Natural killer cell (primary cell): Measurements from ENCODE around the gene PTH1R. TPM values are rescaled to one million over a fixed set of nuclear protein-coding genes. Genes with fewer than 3 reads are reported as not detected.
A peak's percentile ranks its signal among the peaks of the same experiment; 100 is the strongest.

ENCODE experiments used
- ATAC-seq, 3 donors: fragments of 150-1000 bp in 2 of 3; fragments of 200-7000 bp in 1 of 3; cut with Tn5 transposase; 1 replicate in 1 of 3; 2 replicates in 2 of 3; pipeline ENCODE4 v1.10.0; 2021; ENCODE audit warnings: mild to moderate bottlenecking in 2 of 3, moderate library complexity in 2 of 3
- DNase-seq, 2 donors: peaks; one replicate each; pipeline versions ENCODE4 v3.0.0 to v3.0.0-alpha.2; 2013 to 2021; ENCODE audit warnings: mixed read lengths in 1 of 2
- H3K27ac ChIP-seq: one replicate; pipeline ENCODE4 v1.5.1; 2013; ENCODE audit warnings: mild to moderate bottlenecking, low read length
- H3K27me3 ChIP-seq: one replicate; pipeline ENCODE4 v1.6.1; 2013; ENCODE audit warnings: low read length; ENCODE audit not compliant: control insufficient read depth, insufficient read depth
- H3K36me3 ChIP-seq: one replicate; pipeline ENCODE4 v1.6.1; 2013; ENCODE audit warnings: low read length; ENCODE audit not compliant: control insufficient read depth, insufficient read depth
- H3K4me1 ChIP-seq: one replicate; pipeline ENCODE4 v1.6.1; 2013; ENCODE audit warnings: low read length; ENCODE audit not compliant: control insufficient read depth, insufficient read depth
- H3K4me3 ChIP-seq: one replicate; pipeline ENCODE4 v1.5.1; 2013; ENCODE audit warnings: low read length
- H3K9me3 ChIP-seq: one replicate; pipeline ENCODE4 v1.6.1; 2013; ENCODE audit warnings: low read length; ENCODE audit not compliant: control insufficient read depth, insufficient read depth
- H3K27ac Mint-ChIP-seq, 2 donors: one replicate each; pipeline ENCODE4 v1.8.0; 2022; ENCODE audit warnings: mild to moderate bottlenecking in 2 of 2, mixed read lengths in 2 of 2, moderate library complexity in 1 of 2
- H3K27me3 Mint-ChIP-seq, 2 donors: one replicate each; pipeline ENCODE4 v1.8.0; 2022; ENCODE audit warnings: low read depth in 2 of 2, mixed read lengths in 2 of 2
- H3K36me3 Mint-ChIP-seq: one replicate; pipeline ENCODE4 v1.8.0; 2022; ENCODE audit warnings: mixed read lengths
- H3K4me1 Mint-ChIP-seq, 2 donors: one replicate each; pipeline ENCODE4 v1.8.0; 2022; ENCODE audit warnings: mixed read lengths in 2 of 2
- H3K4me3 Mint-ChIP-seq: one replicate; pipeline ENCODE4 v1.8.0; 2022; ENCODE audit warnings: mild to moderate bottlenecking, moderate library complexity, mixed read lengths
- H3K9me3 Mint-ChIP-seq, 2 donors: one replicate each; pipeline ENCODE4 v1.8.0; 2022; ENCODE audit warnings: mixed read lengths in 2 of 2
- WGBS: methylation state at CpG from one replicate; pipeline ENCODE4 v1.1.7; 2013; ENCODE audit warnings: missing lambda C conversion rate; ENCODE audit not compliant: insufficient coverage; 5-methylcytosine and 5-hydroxymethylcytosine counted together
- intact Hi-C: fragments of 100-400 bp; cut with micrococcal nuclease; formaldehyde crosslinking; loops from one replicate; pipeline ENCODE4 v1.14.2; 2022
- total RNA-seq, 4 donors: library from RNA; stranded (reverse); fragments of 120-200 nt in 1 of 4; gene quantifications; one replicate each; pipeline versions ENCODE4 v1.2.3 to v1.2.4, GENCODE V29; 2013 to 2022
- TF ChIP-seq, protein P1 (sequence below): fragments of 200-600 bp; IDR thresholded peaks from one replicate; pipeline ENCODE4 v1.8.0; 2022; ENCODE audit warnings: antibody characterized with exemption

PTH1R gene
- total RNA-seq, 3 donors from 2014 or later (not counting 1 experiment from before 2014, with no cell fraction given): not detected

DNA sequence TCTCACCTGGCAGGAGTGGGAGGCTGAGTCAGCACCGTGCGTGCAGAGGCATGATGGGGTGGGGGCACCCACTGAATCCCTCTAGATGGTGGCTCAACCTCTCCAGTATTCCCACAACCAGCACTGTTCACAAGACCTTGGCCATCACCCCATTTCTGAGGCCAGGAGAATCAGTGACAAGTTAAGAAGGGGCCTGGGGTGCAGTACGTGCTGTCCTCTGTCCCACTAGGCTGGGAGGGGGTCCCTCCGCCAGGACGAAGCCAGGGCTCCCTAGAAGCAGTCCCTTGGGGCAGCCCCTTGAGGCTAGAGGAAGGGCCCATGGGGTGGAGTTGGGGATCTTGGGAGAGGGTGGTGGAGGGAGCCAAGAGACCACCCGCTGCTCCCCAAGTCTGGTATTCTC lies 19.1 kb upstream of the PTH1R start:
- ATAC-seq: no peak
- TF ChIP-seq, protein P1, sequence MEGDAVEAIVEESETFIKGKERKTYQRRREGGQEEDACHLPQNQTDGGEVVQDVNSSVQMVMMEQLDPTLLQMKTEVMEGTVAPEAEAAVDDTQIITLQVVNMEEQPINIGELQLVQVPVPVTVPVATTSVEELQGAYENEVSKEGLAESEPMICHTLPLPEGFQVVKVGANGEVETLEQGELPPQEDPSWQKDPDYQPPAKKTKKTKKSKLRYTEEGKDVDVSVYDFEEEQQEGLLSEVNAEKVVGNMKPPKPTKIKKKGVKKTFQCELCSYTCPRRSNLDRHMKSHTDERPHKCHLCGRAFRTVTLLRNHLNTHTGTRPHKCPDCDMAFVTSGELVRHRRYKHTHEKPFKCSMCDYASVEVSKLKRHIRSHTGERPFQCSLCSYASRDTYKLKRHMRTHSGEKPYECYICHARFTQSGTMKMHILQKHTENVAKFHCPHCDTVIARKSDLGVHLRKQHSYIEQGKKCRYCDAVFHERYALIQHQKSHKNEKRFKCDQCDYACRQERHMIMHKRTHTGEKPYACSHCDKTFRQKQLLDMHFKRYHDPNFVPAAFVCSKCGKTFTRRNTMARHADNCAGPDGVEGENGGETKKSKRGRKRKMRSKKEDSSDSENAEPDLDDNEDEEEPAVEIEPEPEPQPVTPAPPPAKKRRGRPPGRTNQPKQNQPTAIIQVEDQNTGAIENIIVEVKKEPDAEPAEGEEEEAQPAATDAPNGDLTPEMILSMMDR: no peak
- H3K27ac Mint-ChIP-seq: no peak overlapping the region

DNA sequence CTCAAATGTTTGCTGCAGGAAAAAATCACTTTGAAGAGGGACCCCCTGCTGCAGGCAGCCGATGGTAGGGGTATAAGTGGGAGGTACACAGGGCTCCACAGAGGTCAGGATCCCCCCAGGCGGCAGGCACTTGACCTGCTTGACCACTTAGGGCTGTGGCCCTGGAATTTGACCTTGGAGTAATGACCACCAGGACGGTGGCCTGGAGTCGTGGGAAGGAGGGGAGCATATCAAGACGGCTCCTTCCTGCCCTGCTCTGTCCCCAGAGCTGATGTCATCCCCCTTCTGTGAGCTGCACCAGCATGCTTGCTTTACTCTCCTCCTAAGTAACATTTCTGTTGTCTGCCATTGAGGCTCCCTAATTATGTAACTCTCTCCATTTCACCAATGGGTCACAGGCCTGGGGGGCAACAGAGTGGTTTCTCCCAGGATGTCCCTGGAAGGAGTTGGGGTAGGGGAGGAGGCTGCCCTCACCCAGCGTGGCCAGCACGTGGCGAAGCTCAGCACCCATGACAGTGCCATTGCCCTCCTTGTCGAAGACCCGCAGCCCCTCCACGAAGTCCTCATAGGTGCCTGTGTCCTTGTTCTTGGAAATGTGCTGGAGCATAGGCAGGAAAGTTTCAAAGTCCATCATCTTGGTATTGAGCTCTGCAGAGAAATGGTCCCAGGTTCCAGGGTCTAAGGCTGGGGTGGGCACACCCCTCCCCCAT lies 18.4 kb upstream of the PTH1R start:
- H3K4me3 ChIP-seq: no peak overlapping the region
- H3K27ac Mint-ChIP-seq: no peak overlapping the region
- H3K27me3 Mint-ChIP-seq: peaks cover 0 to 5% of the 10 kb centered on the region in 2 donors
- no peaks in the 10 kb centered on the region for H3K4me1 ChIP-seq
- H3K27me3 ChIP-seq: no peaks in the 10 kb centered on the region
- intact Hi-C loops: no loop called here
- H3K27ac ChIP-seq: no peak overlapping the region
- no peaks in the 10 kb centered on the region for H3K9me3 Mint-ChIP-seq
- H3K9me3 ChIP-seq: no peaks in the 10 kb centered on the region
- TF ChIP-seq, protein P1: no peak
- DNase-seq: no peak
- H3K36me3 ChIP-seq: no peaks in the 10 kb centered on the region
- H3K4me3 Mint-ChIP-seq: no peak overlapping the region
- H3K4me1 Mint-ChIP-seq: no peaks in the 10 kb centered on the region
- WGBS: 78% methylated on average over 11 of the region's 11 CpGs
- no peak for ATAC-seq
- no peaks in the 10 kb centered on the region for H3K36me3 Mint-ChIP-seq

More for the DNA sequence above, 19.1 kb upstream of the PTH1R start:
- H3K27me3 Mint-ChIP-seq: peaks cover 0 to 5% of the 10 kb centered on the region in 2 donors
- no peaks in the 10 kb centered on the region for H3K36me3 Mint-ChIP-seq
- Histone ChIP-seq H3K27ac (no peak overlapping the region), H3K9me3 (no peaks in the 10 kb centered on the region), H3K27me3 (no peaks in the 10 kb centered on the region), H3K36me3 (no peaks in the 10 kb centered on the region), H3K4me1 (no peaks in the 10 kb centered on the region), H3K4me3 (no peak overlapping the region)
- DNase-seq: no peak
- WGBS: 94% methylated on average over 6 of the region's 6 CpGs
- intact Hi-C loops: no loop called here
- H3K4me3 Mint-ChIP-seq: no peak overlapping the region
- no peaks in the 10 kb centered on the region for H3K4me1 Mint-ChIP-seq
- no peaks in the 10 kb centered on the region for H3K9me3 Mint-ChIP-seq

DNA sequence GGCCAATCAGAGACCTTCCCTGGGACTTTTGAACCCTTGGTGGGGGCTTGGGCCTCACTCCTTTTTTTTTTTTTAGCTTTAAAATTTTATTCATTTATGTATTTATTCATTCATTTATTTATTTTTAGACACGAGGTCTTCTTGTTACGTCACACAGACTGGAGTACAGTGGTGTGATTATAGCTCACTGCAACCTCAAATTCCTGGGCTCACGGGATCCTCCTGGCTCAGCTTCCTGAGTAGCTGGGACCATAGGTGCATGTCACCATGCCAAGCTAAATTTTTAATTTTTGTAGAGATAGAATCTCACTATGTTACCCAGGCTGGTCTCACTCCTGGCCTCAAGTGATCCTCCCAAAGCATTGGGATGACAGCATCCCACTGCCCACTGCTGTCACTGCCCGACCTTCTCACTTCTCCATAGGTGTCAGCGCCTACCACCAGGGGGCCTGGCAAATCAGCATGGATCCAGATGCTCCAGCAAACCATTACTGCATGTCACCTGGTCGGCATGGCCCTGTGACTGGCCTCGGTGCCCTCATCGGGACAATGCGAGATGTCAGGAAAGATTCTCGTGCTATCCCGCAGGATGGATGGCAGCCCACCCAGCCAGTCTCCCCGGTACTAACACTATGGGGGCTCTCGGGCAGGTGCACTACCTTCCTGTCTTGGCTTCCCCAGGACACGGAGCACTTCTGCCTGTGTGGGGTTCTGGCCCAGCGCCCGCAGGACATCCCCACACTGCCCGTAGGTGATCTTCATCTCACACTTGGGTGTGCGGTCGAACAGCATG lies 17.3 kb upstream of the PTH1R start:
- intact Hi-C loops: no loop called here
- Histone ChIP-seq H3K27ac (no peak overlapping the region), H3K4me1 (no peaks in the 10 kb centered on the region), H3K9me3 (no peaks in the 10 kb centered on the region), H3K36me3 (no peaks in the 10 kb centered on the region), H3K4me3 (no peak overlapping the region), H3K27me3 (no peaks in the 10 kb centered on the region)
- Mint-ChIP-seq H3K36me3 (no peaks in the 10 kb centered on the region), H3K9me3 (no peaks in the 10 kb centered on the region), H3K27me3 (peaks cover 0 to 5% of the 10 kb centered on the region in 2 donors), H3K4me1 (no peaks in the 10 kb centered on the region), H3K27ac (no peak overlapping the region), H3K4me3 (no peak overlapping the region)
- ATAC-seq (peak in 1 of 3 donors; percentile 29), DNase-seq (peak in 1 of 2 donors; percentile 35)
- 88% methylated on average over 19 of the region's 19 CpGs for WGBS
- TF ChIP-seq, protein P1: peak; percentile 15
